ENCODE results near the gene ARMH3.

- no peak for TF ChIP-seq CTCF (IDR thresholded peaks at IDR 0.05)
- TF ChIP-seq POLR2A (IDR thresholded peaks at IDR 0.05), result no peak
- TF ChIP-seq POLR2AphosphoS5 (IDR thresholded peaks at IDR 0.05), result no peak
- no peak for TF ChIP-seq EP300 (IDR thresholded peaks at IDR 0.05)
These were observed 121.2 kb downstream of the ARMH3 start for GRCh38 chr10:101934686-101935305.

All from stomach (tissue), 4 donors.